K562 (cell line): ENCODE data around the gene STK25. TPM values are rescaled to one million over a fixed set of nuclear protein-coding genes. Genes with fewer than 3 reads are reported as not detected.
A peak's percentile ranks its signal among the peaks of the same experiment; 100 is the strongest.

Experiments
- ATAC-seq: fragments of 200-7000 bp; cut with Tn5 transposase; 3 replicates; pipeline ENCODE4 v1.9.1; 2020; ENCODE audit warnings: moderate library complexity
- BruUV-seq: library from RNA; stranded (reverse); fragments of 400-500 nt; replicated peaks from 2 replicates; lab custom pipeline; 2021; lab: Mats Ljungman, UMichigan
- CTCF ChIA-PET: fragments of 300-600 bp; formaldehyde crosslinking; extraction: SDS; loops from one replicate; lab custom pipeline; 2021; ENCODE audit warnings: low intra/inter-chr PET ratio; lab: Yijun Ruan, JAX
- POLR2A ChIA-PET: fragments of 300-600, 350-650 bp; sonication (Branson Sonifier 250); formaldehyde crosslinking; extraction: SDS; loops from one replicate; lab custom pipeline; 2021; ENCODE audit warnings: antibody characterized with exemption, inconsistent platforms; lab: Yijun Ruan, JAX
- DNase-seq, 4 experiments: peaks; one replicate each; pipeline versions ENCODE4 v3.0.0 to v3.0.0-alpha.2; 2011 to 2018; ENCODE audit warnings: low spot score in 3 of 4, mixed read lengths in 3 of 4; ENCODE audit errors: extremely low read depth in 1 of 4
- FAIRE-seq: peaks from 2 replicates; lab custom pipeline; 2011; peaks lifted over from hg19 to GRCh38; lab: Jason Lieb, UNC
- H2AFZ ChIP-seq: 2 replicates; pipeline ENCODE4 v1.6.0; 2011; ENCODE audit warnings: low read depth, low read length, control low read depth, inconsistent platforms
- H3K27ac ChIP-seq: fragments of 200-600 bp; 3 replicates; pipeline ENCODE4 v1.8.0; 2011; ENCODE audit warnings: low read depth, mild to moderate bottlenecking, control low read depth, inconsistent platforms, low read length, moderate library complexity, mixed read lengths; ENCODE audit errors: extremely low read depth
- H3K27me3 ChIP-seq, 2 experiments: fragments of 300-600 bp in 1 of 2; 2 replicates in 1 of 2; 3 replicates in 1 of 2; pipeline versions ENCODE4 v1.6.0 to v1.8.0; 2011; ENCODE audit warnings: inconsistent platforms in 2 of 2, low read length in 2 of 2, mild to moderate bottlenecking in 1 of 2, mixed read lengths in 1 of 2, moderate library complexity in 1 of 2; ENCODE audit not compliant: control insufficient read depth in 2 of 2, insufficient read depth in 2 of 2
- H3K36me3 ChIP-seq: fragments of 300-600 bp; 3 replicates; pipeline ENCODE4 v1.8.0; 2011; ENCODE audit warnings: mild to moderate bottlenecking, low read length, inconsistent platforms; ENCODE audit not compliant: control insufficient read depth, insufficient read depth
- H3K4me1 ChIP-seq, 2 experiments: fragments of 200-600 bp in 1 of 2; replicated peaks in 1 of 2; 2 replicates in 1 of 2; 3 replicates in 1 of 2; pipeline versions ENCODE4 v1.5.1 to v1.8.0; 2011; ENCODE audit warnings: inconsistent platforms in 2 of 2, low read length in 2 of 2, mild to moderate bottlenecking in 1 of 2, mixed read lengths in 1 of 2, moderate library complexity in 1 of 2; ENCODE audit not compliant: control insufficient read depth in 2 of 2, insufficient read depth in 2 of 2
- H3K4me2 ChIP-seq: 2 replicates; pipeline ENCODE4 v1.6.1; 2011; ENCODE audit warnings: low read length, control low read depth, inconsistent platforms, mixed read lengths; ENCODE audit not compliant: insufficient read depth
- H3K4me3 ChIP-seq: fragments of 200-600 bp; sonication (generic), shearing (Covaris generic); 2 replicates; pipeline ENCODE4 v1.5.1; 2016; ENCODE audit warnings: control low read depth, inconsistent platforms
- H3K79me2 ChIP-seq: fragments of 200-600 bp; 3 replicates; pipeline ENCODE4 v1.8.0; 2011; ENCODE audit warnings: low read length, inconsistent platforms; ENCODE audit not compliant: control insufficient read depth, insufficient read depth
- H3K9ac ChIP-seq, 2 experiments: 2 replicates each; pipeline versions ENCODE4 v1.6.0 to v1.6.1; 2011; ENCODE audit warnings: low read depth in 2 of 2, low read length in 2 of 2, control low read depth in 1 of 2, inconsistent platforms in 1 of 2, mild to moderate bottlenecking in 1 of 2, mixed read lengths in 1 of 2; ENCODE audit not compliant: insufficient read depth in 1 of 2
- H3K9me1 ChIP-seq: one replicate; pipeline ENCODE4 v1.6.0; 2011; ENCODE audit warnings: inconsistent platforms, mild to moderate bottlenecking, low read length, moderate library complexity; ENCODE audit not compliant: control insufficient read depth, insufficient read depth
- H3K9me3 ChIP-seq: replicated peaks from 2 replicates; pipeline ENCODE4 v1.5.1; 2011; ENCODE audit warnings: low read depth, low read length, inconsistent platforms; ENCODE audit not compliant: control insufficient read depth, insufficient read depth
- H4K20me1 ChIP-seq: replicated peaks from 2 replicates; pipeline ENCODE4 v1.6.1; 2011; ENCODE audit warnings: low read length, inconsistent platforms, mixed read lengths; ENCODE audit not compliant: control insufficient read depth, insufficient read depth
- ATF3 ChIP-seq, 2 experiments: fragments of 450-650 bp in 1 of 2; sonication (generic) in 1 of 2; formaldehyde crosslinking in 1 of 2; IDR thresholded peaks in 1 of 2; conservative IDR thresholded peaks in 1 of 2; 2 replicates each; pipeline versions ENCODE4 v1.6.1 to v1.8.1; 2016 to 2023; ENCODE audit warnings: mild to moderate bottlenecking in 2 of 2, moderate library complexity in 2 of 2, inconsistent platforms in 1 of 2, missing genetic modification reagents in 1 of 2
- CREB5 ChIP-seq: fragments of 250-450 bp; sonication (Bioruptor Pico); IDR thresholded peaks from 2 replicates; pipeline ENCODE4 v1.5.0; 2020; ENCODE audit warnings: mild to moderate bottlenecking
- ESRRB ChIP-seq: fragments of 250-450 bp; sonication (Bioruptor Pico); IDR thresholded peaks from 2 replicates; pipeline ENCODE4 v1.5.0; 2020; ENCODE audit warnings: mild to moderate bottlenecking, moderate library complexity, borderline replicate concordance
- GATA2 ChIP-seq: sonication (generic); formaldehyde crosslinking; IDR thresholded peaks from 2 replicates; pipeline ENCODE4 v1.4.0; 2020; ENCODE audit warnings: mild to moderate bottlenecking, missing genetic modification reagents
- GMEB1 ChIP-seq: fragments of 250-450 bp; sonication (Bioruptor Pico); IDR thresholded peaks from 2 replicates; pipeline ENCODE4 v1.4.0; 2020; ENCODE audit warnings: mild to moderate bottlenecking
- MNT ChIP-seq, 2 experiments: fragments of 450-650 bp; conservative IDR thresholded peaks; 2 replicates each; pipeline ENCODE4 v1.6.1; 2017; ENCODE audit warnings: mild to moderate bottlenecking in 2 of 2, moderate library complexity in 2 of 2
- RNF2 ChIP-seq: sonication (generic); IDR thresholded peaks from 2 replicates; pipeline ENCODE4 v1.6.1; 2016
- SOX6 ChIP-seq: fragments of 450-650 bp; IDR thresholded peaks from 2 replicates; pipeline ENCODE4 v1.6.1; 2014; ENCODE audit warnings: mild to moderate bottlenecking
- TEAD4 ChIP-seq, 2 experiments: sonication (generic) in 1 of 2; formaldehyde crosslinking in 1 of 2; IDR thresholded peaks; 2 replicates each; pipeline versions ENCODE4 v1.6.1 to v1.8.0; 2012 to 2022; ENCODE audit warnings: borderline replicate concordance in 1 of 2, inconsistent platforms in 1 of 2, low read length in 1 of 2, mild to moderate bottlenecking in 1 of 2, missing genetic modification reagents in 1 of 2
- USF2 ChIP-seq: sonication (generic); formaldehyde crosslinking; IDR thresholded peaks from 2 replicates; pipeline ENCODE4 v1.5.0; 2020; ENCODE audit warnings: missing genetic modification reagents
- ZNF121 ChIP-seq: sonication (generic); formaldehyde crosslinking; conservative IDR thresholded peaks from 2 replicates; pipeline ENCODE4 v1.8.0; 2022; ENCODE audit warnings: missing genetic modification reagents
- ZNF133 ChIP-seq: fragments of 250-450 bp; sonication (Bioruptor Pico); IDR thresholded peaks from 2 replicates; pipeline ENCODE4 v1.4.0; 2020; ENCODE audit warnings: mild to moderate bottlenecking
- ZNF232 ChIP-seq: sonication (generic); formaldehyde crosslinking; IDR thresholded peaks from 2 replicates; pipeline ENCODE4 v1.8.0; 2022; ENCODE audit warnings: mild to moderate bottlenecking, missing genetic modification reagents
- ZNF316 ChIP-seq: fragments of 450-650 bp; IDR thresholded peaks from 2 replicates; pipeline ENCODE4 v1.6.1; 2016
- ZNF584 ChIP-seq: fragments of 200-800 bp; sonication (Bioruptor generic); IDR thresholded peaks from 2 replicates; pipeline ENCODE4 v1.6.1; 2016; ENCODE audit warnings: low read depth, mild to moderate bottlenecking, missing genetic modification characterization, missing compliant biosample characterization
- WGBS: fragments of 100-300 bp; shearing (Covaris generic); methylation state at CpG from one replicate; pipeline ENCODE4 v1.1.6; 2016; ENCODE audit warnings: low coverage, mixed read lengths; ENCODE audit not compliant: insufficient coverage; ENCODE audit errors: missing lambda C conversion rate; 5-methylcytosine and 5-hydroxymethylcytosine counted together
- in situ Hi-C: fragments of 300-500 bp; cut with MboI; formaldehyde crosslinking; loops from 4 replicates; pipeline ENCODE4 v1.15.0; 2018; ENCODE audit warnings: inconsistent platforms, mixed read lengths
- intact Hi-C: fragments of 100-400 bp; cut with micrococcal nuclease; formaldehyde crosslinking; loops from 2 replicates; pipeline ENCODE4 v1.14.2; 2022
- polyA plus RNA-seq, 8 experiments: library from polyadenylated mRNA; depleted of rRNA in 4 of 8; stranded (reverse) in 5 of 8; unstranded in 3 of 8; fragments of >200 nt; fragmentation: Nextera tagmentation in 2 of 8; fragmentation: Illumina TruSeq in 1 of 8; extraction: Ambion mirVana in 2 of 8; extraction: Trizol in 1 of 8; gene quantifications; 2 replicates each; pipeline versions ENCODE4 v1.2.1 to v1.2.3, GENCODE V29; 2011 to 2014; ENCODE audit warnings: inconsistent platforms in 1 of 8, missing spikeins in 1 of 8
- total RNA-seq, 7 experiments: library from RNA; depleted of rRNA in 6 of 7; stranded (reverse); fragments of >200 nt in 6 of 7; fragmentation: Illumina TruSeq in 2 of 7; extraction: Trizol in 2 of 7; gene quantifications; 2 replicates each; pipeline versions ENCODE4 v1.2.1 to v1.2.3, GENCODE V29; 2011 to 2021; ENCODE audit warnings: low replicate concordance in 1 of 7

Gene STK25
- total and polyA plus RNA-seq, 9 of the 15 experiments (the other 6 are each of a cell fraction or from before 2014, with no cell fraction given): 5.4 to 177 (median 116) TPM

GRCh38 chr2:241443486-241444223 lies 64.7 kb downstream of the STK25 start:
- no peak overlapping the region for H3K4me2 ChIP-seq
- no peak overlapping the region for H2AFZ ChIP-seq
- BruUV-seq: no TSS peak
- no peaks in the 10 kb centered on the region for H3K9me1 ChIP-seq
- H3K27me3 ChIP-seq: no peaks in the 10 kb centered on the region
- POLR2A ChIA-PET: interaction anchor here (0.6 to 0.7 kb wide), 2 partner anchors 17 to 35 kb away, joined by 3 read pairs; no protein-coding TSS in a partner anchor
- no peaks in the 10 kb centered on the region for H3K9me3 ChIP-seq
- no peak overlapping the region for H3K9ac ChIP-seq
- DNase-seq: peak in 1 of 4 experiments; percentile 68
- no peak overlapping the region for H3K27ac ChIP-seq
- ATAC-seq: peak; percentile 58
- no peaks in the 10 kb centered on the region for H4K20me1 ChIP-seq
- peaks cover 46% of the 10 kb centered on the region; the same call in 2 of the 3 replicates for H3K36me3 ChIP-seq
- peak; percentile 80 for FAIRE-seq
- in situ Hi-C loops: no loop called here
- H3K4me1 ChIP-seq: peaks cover 0 to 4% of the 10 kb centered on the region in 2 experiments; a peak in 3 of 5 replicates
- CTCF ChIA-PET: no interaction called here
- 70% methylated on average over 5 of the region's 6 CpGs for WGBS
- intact Hi-C loops: no loop called here
- H3K4me3 ChIP-seq: no peak overlapping the region
- H3K79me2 ChIP-seq: no peaks in the 10 kb centered on the region
- TF ChIP-seq GMEB1 (no peak), ESRRB (CRISPR knock-in tag) (no peak), ZNF133 (CRISPR knock-in tag) (no peak), CREB5 (CRISPR knock-in tag) (no peak), ZNF121 (CRISPR knock-in tag) (no peak), MNT (conservative IDR thresholded peaks at IDR 0.05) (peak; percentile 27 to 43; a peak in 1 of 4 replicates), RNF2 (no peak), TEAD4 (IDR thresholded peaks at IDR 0.05; ENCODE audit: low read length) (peak; percentile 29; the same call in 1 of the 2 replicates), TEAD4 (CRISPR knock-in tag; IDR thresholded peaks at IDR 0.05; ENCODE audit: borderline replicate concordance) (no peak), ZNF584 (CRISPR knock-in tag) (no peak), GATA2 (CRISPR knock-in tag) (no peak), USF2 (CRISPR knock-in tag) (no peak), ATF3 (IDR thresholded peaks at IDR 0.05) (no peak), ATF3 (CRISPR knock-in tag; conservative IDR thresholded peaks at IDR 0.05) (no peak), ZNF316 (peak; percentile 78), SOX6 (peak; percentile 82), ZNF232 (CRISPR knock-in tag) (no peak)
